Neural crest cell (in vitro differentiated cells): ENCODE results near the gene DLX5. TPM values are rescaled to one million over a fixed set of nuclear protein-coding genes. Genes with fewer than 3 reads are reported as not detected.
A peak's percentile ranks its signal among the peaks of the same experiment; 100 is the strongest.
"Not testable (repeated sequence)": the region's sequence is repeated elsewhere in the genome, so short reads cannot be mapped to it uniquely, and the experiment has no call there.

ENCODE experiments used
- DNase-seq: peaks from one replicate; pipeline ENCODE4 v3.0.0; 2021; ENCODE audit warnings: low read depth, mixed read lengths, low spot score
- H3K27ac Mint-ChIP-seq: one replicate; pipeline ENCODE4 v1.8.0; 2021; ENCODE audit warnings: mild to moderate bottlenecking, mixed read lengths; ENCODE audit not compliant: unreplicated experiment
- H3K27me3 Mint-ChIP-seq: 2 replicates; pipeline ENCODE4 v1.8.0; 2021; ENCODE audit warnings: low read depth, mild to moderate bottlenecking, mixed read lengths
- H3K36me3 Mint-ChIP-seq: 2 replicates; pipeline ENCODE4 v1.8.0; 2021; ENCODE audit warnings: low read depth, mild to moderate bottlenecking, mixed read lengths
- H3K4me1 Mint-ChIP-seq: 2 replicates; pipeline ENCODE4 v1.8.0; 2021; ENCODE audit warnings: mixed read lengths
- H3K4me3 Mint-ChIP-seq: one replicate; pipeline ENCODE4 v1.8.0; 2021; ENCODE audit warnings: mild to moderate bottlenecking, mixed read lengths
- H3K9me3 Mint-ChIP-seq: 2 replicates; pipeline ENCODE4 v1.8.0; 2021; ENCODE audit warnings: mixed read lengths
- CTCF ChIP-seq: fragments of 200-600 bp; sonication (generic); conservative IDR thresholded peaks from 2 replicates; pipeline ENCODE4 v1.5.0; 2021; ENCODE audit warnings: antibody characterized with exemption, mild to moderate bottlenecking
- long read RNA-seq: library from polyadenylated mRNA; unstranded; transcript quantifications from one replicate; pipeline ENCODE4 v2.0.0, GENCODE V29; 2020
- total RNA-seq: library from RNA; stranded (reverse); gene quantifications from 2 replicates; pipeline ENCODE4 v1.2.1, GENCODE V29; 2021

The DLX5 gene
- 0.34 and 0.70 TPM in 2 replicates for total RNA-seq
- long read RNA-seq = 0 reads

- H3K9me3 Mint-ChIP-seq = no peaks in the 10 kb centered on the region
- H3K27ac Mint-ChIP-seq = no peak within 1 kb of the TSS
- H3K27me3 Mint-ChIP-seq = peaks cover 98% of the 10 kb centered on the region
- no peak for TF ChIP-seq CTCF
- H3K4me3 Mint-ChIP-seq = peak within 1 kb of the TSS; percentile 78
- no peaks in the 10 kb centered on the region for H3K36me3 Mint-ChIP-seq
- DNase-seq = peak; percentile 15
- peaks cover 52% of the 10 kb centered on the region for H3K4me1 Mint-ChIP-seq
These were observed at the start of gene DLX5 for GRCh38 chr7:97024209-97025129. DLX5 (minus strand) TSS chr7:97024831; CDS start chr7:97024623, 208 bp downstream.

GRCh38 chr7:97072025-97072424, 47.4 kb upstream of the DLX5 start:
- H3K27ac Mint-ChIP-seq, H3K36me3 Mint-ChIP-seq, DNase-seq, H3K4me3 Mint-ChIP-seq, H3K4me1 Mint-ChIP-seq: not testable (repeated sequence)
- peaks cover 47% of the 10 kb centered on the region for H3K27me3 Mint-ChIP-seq
- peaks cover 19% of the 10 kb centered on the region for H3K9me3 Mint-ChIP-seq

GRCh38 chr7:97064972-97065587, 40.4 kb upstream of the DLX5 start:
- H3K36me3 Mint-ChIP-seq = no peaks in the 10 kb centered on the region
- DNase-seq = peak; percentile 14

GRCh38 chr7:97064020-97064419, 39.4 kb upstream of the DLX5 start:
- TF ChIP-seq CTCF = no peak

More at GRCh38 chr7:97064972-97065587, 40.4 kb upstream of the DLX5 start:
- no peak overlapping the region for H3K27ac Mint-ChIP-seq
- no peaks in the 10 kb centered on the region for H3K4me1 Mint-ChIP-seq
- H3K27me3 Mint-ChIP-seq = peaks cover 33% of the 10 kb centered on the region
- H3K4me3 Mint-ChIP-seq = no peak overlapping the region
- peak; percentile 81 for TF ChIP-seq CTCF
- no peaks in the 10 kb centered on the region for H3K9me3 Mint-ChIP-seq

GRCh38 chr7:97043281-97043680, 18.6 kb upstream of the DLX5 start:
- TF ChIP-seq CTCF = no peak
- H3K9me3 Mint-ChIP-seq = no peaks in the 10 kb centered on the region
- peaks cover 77% of the 10 kb centered on the region for H3K27me3 Mint-ChIP-seq
- no peak overlapping the region for H3K4me3 Mint-ChIP-seq
- H3K4me1 Mint-ChIP-seq = no peaks in the 10 kb centered on the region
- no peak for DNase-seq
- H3K27ac Mint-ChIP-seq = no peak overlapping the region
- no peaks in the 10 kb centered on the region for H3K36me3 Mint-ChIP-seq

More at GRCh38 chr7:97064020-97064419, 39.4 kb upstream of the DLX5 start:
- Mint-ChIP-seq H3K27me3 (peaks cover 35% of the 10 kb centered on the region), H3K36me3 (no peaks in the 10 kb centered on the region), H3K4me3 (no peak overlapping the region), H3K4me1 (no peaks in the 10 kb centered on the region), H3K27ac (no peak overlapping the region), H3K9me3 (peaks cover 9% of the 10 kb centered on the region)
- no peak for DNase-seq
